ENCODE data around the gene LYPLAL1.

DNA sequence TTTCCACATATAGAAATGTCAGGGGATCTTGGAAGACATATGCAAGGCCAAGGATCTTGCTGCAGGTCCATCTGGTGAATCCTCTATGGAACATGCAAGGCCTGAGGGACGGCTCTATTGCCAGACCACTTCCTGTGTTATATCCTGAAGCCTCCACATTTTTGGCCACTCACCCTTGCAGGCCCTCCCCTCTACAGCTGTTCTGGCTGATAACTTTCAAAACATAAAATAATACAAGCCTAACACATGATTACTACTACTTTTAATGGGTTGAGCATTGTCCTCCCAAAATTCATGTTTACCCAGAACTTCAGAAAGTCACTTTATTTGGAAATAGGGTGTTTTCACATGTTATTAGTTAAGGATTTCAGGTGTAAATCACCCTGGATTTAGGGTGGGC lies 18.5 kb upstream of the LYPLAL1 start:
- no peak for TF ChIP-seq CTCF (IDR thresholded peaks at IDR 0.05)
- no peak for TF ChIP-seq POLR2A (IDR thresholded peaks at IDR 0.05)

All from thyroid gland (tissue), 4 donors.